ENCODE data around the gene UNC45A.

Gene UNC45A

GRCh38 chr15:90966262-90966661, 31.2 kb downstream of the UNC45A start:
- TF ChIP-seq CTCF (conservative IDR thresholded peaks at IDR 0.05; ENCODE audit: low read length), result no peak
- DNase-seq (ENCODE audit: low read depth), result no peak
- H3K4me3 ChIP-seq (ENCODE audit: low read length), result no peak overlapping the region

- H3K4me3 ChIP-seq (ENCODE audit: low read length), result no peak overlapping the region
- TF ChIP-seq CTCF (conservative IDR thresholded peaks at IDR 0.05; ENCODE audit: low read length), result no peak
- DNase-seq (ENCODE audit: low read depth), result no peak
These were observed 32.1 kb downstream of the UNC45A start for GRCh38 chr15:90967206-90967605.

DNA sequence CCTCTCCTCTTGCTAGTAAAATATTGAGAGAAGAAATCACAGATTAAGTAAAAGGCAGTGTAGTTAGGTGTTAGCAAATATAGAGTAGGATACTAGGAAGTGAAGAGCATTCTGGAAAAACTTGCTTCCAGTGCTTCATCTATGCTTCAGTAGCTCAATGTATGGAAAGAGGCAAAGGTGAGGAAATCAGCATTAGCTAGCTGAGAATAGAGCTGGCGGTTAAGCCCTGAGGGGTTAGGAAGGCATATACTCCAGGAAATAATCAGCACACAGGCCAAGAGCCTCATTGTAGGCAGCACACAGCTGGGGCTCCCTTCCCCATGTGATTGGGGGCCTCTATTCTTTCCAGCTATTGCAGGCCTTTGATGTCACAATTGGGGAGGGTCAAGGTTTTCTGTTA, 33.3 kb downstream of the UNC45A start:
- TF ChIP-seq CTCF (conservative IDR thresholded peaks at IDR 0.05; ENCODE audit: low read length), result no peak
- no peak for DNase-seq (ENCODE audit: low read depth)
- H3K4me3 ChIP-seq (ENCODE audit: low read length), result no peak overlapping the region

- no peak overlapping the region for H3K4me3 ChIP-seq (ENCODE audit: low read length)
- DNase-seq (ENCODE audit: low read depth), result no peak
- no peak for TF ChIP-seq CTCF (conservative IDR thresholded peaks at IDR 0.05; ENCODE audit: low read length)
These were observed 35.2 kb downstream of the UNC45A start for GRCh38 chr15:90970274-90970673.

DNA sequence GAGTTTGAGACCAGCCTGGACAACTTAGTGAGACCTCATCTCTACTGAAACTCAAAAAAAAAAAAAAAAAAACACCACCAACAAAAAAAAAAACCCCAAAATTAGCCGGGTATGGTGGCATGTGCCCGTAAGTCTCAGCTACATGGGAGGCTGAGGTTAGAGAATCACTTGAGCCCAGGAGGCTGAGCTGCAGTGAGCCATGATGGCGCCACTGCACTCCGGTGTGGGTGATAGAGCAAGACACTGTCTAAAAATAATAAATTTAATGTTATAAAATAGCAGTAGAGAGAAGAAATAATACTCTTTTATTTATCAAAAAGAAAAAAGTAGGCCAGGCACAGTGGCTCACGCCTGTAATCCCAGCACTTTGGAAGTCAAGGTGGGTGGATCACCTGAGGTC, 37.0 kb downstream of the UNC45A start:
- TF ChIP-seq CTCF (conservative IDR thresholded peaks at IDR 0.05; ENCODE audit: low read length), result no peak
- H3K4me3 ChIP-seq (ENCODE audit: low read length), result no peak overlapping the region
- DNase-seq (ENCODE audit: low read depth), result no peak

DNA sequence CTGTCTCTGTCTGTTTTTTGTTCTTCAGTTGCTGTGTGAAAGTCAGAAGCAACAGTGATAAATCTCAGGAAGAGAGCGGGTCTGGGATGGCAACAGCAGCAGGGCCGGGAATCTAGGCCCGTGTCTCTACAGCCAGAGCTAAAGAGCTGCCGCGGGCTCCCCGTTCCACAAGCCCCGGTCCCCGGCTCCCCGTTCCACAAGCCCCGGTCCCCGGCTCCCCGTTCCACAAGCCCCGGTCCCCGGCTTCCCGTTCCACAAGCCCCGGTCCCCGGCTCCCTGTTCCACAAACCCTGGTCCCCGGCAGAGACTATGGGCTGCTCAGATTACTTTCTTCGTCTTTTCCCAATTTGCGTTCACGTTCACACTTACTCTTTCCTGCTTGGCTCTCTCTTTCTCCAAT, 39.1 kb downstream of the UNC45A start:
- no peak overlapping the region for H3K4me3 ChIP-seq (ENCODE audit: low read length)
- DNase-seq (ENCODE audit: low read depth), result no peak
- no peak for TF ChIP-seq CTCF (conservative IDR thresholded peaks at IDR 0.05; ENCODE audit: low read length)

DNA sequence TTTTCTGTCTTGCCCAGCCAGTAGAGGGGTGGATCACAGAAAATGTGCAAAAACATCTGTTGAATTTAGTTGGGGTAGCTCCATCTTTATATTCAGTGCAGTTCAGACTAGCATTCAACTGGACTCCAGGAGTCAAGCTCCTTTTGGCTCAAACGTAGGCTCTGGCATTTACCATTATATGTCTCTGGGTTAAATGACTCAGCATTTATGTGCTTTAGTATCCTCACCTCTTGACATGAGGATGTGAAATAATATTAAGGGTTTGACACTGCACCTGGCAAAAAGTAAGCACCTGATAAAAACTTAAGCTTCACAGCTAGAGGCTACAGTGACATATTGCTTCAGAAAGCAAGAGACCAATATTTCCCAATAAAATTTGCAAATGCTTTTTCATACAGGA, 44.5 kb downstream of the UNC45A start:
- H3K4me3 ChIP-seq (ENCODE audit: low read length), result no peak overlapping the region
- DNase-seq (ENCODE audit: low read depth), result no peak
- no peak for TF ChIP-seq CTCF (conservative IDR thresholded peaks at IDR 0.05; ENCODE audit: low read length)
